LoVo (cell line): ENCODE results near the gene CDH13.

Experiments
- DNase-seq: peaks from one replicate; pipeline ENCODE4 v3.0.0-alpha.2; 2016; ENCODE audit warnings: low spot score

Gene CDH13

DNA sequence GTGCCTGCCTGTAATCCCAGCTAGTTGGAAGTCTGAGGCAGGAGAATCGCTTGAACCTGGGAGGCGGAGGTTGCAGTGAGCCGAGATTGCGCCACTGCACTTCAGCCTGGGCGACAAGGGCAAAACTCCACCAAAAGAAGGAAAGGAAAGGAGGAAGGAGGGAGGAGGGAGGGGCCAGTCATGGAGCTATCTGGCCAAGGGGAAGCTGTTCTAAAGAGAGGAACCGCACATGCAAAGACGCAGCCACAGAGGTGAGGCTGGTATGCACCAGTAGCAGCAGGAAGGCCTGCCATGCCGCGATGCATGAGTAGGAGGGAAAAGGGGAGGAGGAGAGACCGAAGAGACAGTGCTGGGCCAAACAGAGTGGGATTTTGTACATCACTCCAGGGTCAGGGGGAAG, 1216.9 kb downstream of the CDH13 start:
- DNase-seq, result no peak

DNA sequence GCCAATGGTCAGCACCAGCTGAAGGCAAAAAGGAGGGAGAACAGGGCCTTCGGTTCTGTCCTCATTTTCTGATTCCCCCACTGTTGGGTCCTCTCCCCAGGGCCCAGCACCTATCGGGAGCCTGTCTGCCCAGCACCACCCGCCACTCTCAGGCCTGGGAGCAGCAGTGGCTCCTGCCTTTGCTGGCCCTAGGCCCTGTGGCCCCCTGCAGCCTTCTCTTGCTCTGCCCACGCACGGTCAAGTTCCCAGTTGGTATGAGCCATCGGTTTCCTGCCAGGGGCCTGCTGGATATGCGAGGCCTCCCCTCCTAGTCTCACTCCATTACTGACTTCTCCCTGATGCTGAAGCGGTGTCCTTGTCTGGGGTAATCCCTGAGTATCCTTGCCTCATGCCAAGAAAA, 1218.5 kb downstream of the CDH13 start:
- no peak for DNase-seq

- DNase-seq, result no peak
Measured at GRCh38 chr16:83847371-83848225, 1220.8 kb downstream of the CDH13 start.

DNA sequence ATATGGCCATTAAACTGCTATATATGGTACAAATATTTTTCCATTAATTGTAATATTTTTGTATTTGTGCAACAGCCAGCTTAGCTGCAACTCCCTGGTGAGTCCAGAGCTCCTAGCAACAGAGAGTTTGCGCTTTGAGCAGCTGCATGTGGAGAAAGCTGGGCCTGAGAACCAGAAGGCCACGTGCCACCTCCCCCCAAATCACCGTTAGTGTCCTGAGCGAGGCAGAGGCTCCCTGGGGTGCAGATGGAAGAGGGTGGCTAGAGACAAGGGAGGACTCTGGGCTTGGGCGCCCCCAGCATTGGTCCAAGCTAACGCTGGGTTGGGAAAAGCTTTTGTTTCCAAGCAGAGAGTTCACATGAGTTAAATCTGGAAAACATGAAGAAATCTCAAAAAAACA, 1222.7 kb downstream of the CDH13 start:
- no peak for DNase-seq
